Measurements from ENCODE around the gene RASSF7.

Gene RASSF7

GRCh38 chr11:611001-611996 lies 50.5 kb downstream of the RASSF7 start:
- no peak for DNase-seq

GRCh38 chr11:612201-612960 lies 51.6 kb downstream of the RASSF7 start:
- DNase-seq = no peak

GRCh38 chr11:612961-613300 lies 52.2 kb downstream of the RASSF7 start:
- DNase-seq = no peak

- DNase-seq = peak; percentile 86
These were observed 52.7 kb downstream of the RASSF7 start for GRCh38 chr11:613369-613968.

Data from activated CD8-positive, alpha-beta memory T cell treated with anti-CD3 and anti-CD28 coated beads, Interleukin-2, amount 50 U/mL, for 48 hours (primary cell).